ENCODE data around the gene LGALS9C. TPM values are rescaled to one million over a fixed set of nuclear protein-coding genes. Genes with fewer than 3 reads are reported as not detected.
"Not testable (repeated sequence)": the region's sequence is repeated elsewhere in the genome, so short reads cannot be mapped to it uniquely, and the experiment has no call there.

Gene LGALS9C
- 0.10 TPM in 1 of 2 replicates, not detected in the other for total RNA-seq (2014; rRNA removed; shearing (Covaris generic))

- DNase-seq (ENCODE audit: low spot score): peak; percentile 14
These were observed at the start of gene LGALS9C for GRCh38 chr17:18476508-18477308. Gene LGALS9C, plus strand, starts transcription at chr17:18476789. Its CDS starts 66 bp downstream, at chr17:18476855.

DNA sequence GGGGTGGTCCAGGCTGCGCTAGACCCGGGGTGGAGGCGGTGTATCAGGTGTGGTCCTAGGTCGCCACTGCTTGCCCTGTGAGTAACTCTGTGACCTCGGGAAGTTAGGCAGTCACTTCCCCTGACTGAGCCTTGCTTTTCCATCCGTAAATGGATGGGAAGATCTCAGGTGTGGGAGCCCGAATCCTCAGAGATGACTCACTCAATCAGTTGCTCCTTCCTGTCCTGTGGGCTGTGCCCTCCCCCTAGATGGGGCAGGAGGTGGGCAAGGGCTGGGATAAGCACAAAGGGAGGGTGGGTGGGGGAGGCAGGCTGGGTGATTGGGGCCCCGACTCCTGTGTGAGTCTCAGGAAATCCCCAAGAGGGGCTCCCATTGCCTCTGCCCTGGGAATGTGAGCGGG is 44.4 kb upstream of the LGALS9C start:
- DNase-seq (ENCODE audit: low spot score): not testable (repeated sequence)

- not testable (repeated sequence) for DNase-seq (ENCODE audit: low spot score)
These were observed 37.1 kb upstream of the LGALS9C start for GRCh38 chr17:18439465-18439870.

DNA sequence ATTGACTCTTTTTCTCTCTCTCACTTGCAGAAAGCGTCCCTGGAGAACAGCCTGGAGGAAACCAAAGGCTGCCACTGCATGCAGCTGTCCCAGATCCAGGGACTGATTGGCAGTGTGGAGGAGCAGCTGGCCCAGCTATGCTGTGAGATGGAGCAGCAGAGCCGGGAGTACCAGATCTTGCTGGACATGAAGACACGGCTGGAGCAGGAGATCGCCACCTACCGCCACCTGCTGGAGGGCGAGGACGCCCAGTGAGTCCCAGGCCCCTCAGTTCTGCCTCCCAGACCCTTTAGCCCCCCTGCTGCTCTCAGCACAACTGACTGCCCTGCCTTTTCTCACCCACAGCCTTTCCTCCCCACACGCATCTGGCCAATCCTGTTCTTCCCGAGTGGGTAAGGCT is 34.5 kb upstream of the LGALS9C start:
- not testable (repeated sequence) for DNase-seq (ENCODE audit: low spot score)

DNA sequence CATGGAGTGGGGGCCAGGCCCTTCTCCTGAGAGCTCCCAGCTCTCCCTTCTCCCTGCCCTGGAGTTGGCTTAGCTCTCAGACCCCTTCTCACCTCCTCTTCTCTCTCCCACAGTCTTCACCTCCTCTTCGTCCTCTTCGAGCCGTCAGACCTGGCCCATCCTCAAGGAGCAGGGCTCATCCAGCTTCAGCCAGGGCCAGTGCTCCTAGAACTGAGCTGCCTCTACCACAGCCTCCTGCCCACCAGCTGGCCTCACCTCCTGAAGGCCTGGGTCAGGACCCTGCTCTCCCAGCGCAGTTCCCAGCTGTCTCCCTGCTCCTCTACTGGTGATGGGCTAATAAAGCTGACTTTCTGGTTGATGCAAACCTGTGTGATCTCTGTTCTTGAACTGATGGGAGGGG is 34.1 kb upstream of the LGALS9C start:
- not testable (repeated sequence) for DNase-seq (ENCODE audit: low spot score)

- not testable (repeated sequence) for DNase-seq (ENCODE audit: low spot score)
These were observed 28.9 kb upstream of the LGALS9C start for GRCh38 chr17:18447476-18448205.

DNA sequence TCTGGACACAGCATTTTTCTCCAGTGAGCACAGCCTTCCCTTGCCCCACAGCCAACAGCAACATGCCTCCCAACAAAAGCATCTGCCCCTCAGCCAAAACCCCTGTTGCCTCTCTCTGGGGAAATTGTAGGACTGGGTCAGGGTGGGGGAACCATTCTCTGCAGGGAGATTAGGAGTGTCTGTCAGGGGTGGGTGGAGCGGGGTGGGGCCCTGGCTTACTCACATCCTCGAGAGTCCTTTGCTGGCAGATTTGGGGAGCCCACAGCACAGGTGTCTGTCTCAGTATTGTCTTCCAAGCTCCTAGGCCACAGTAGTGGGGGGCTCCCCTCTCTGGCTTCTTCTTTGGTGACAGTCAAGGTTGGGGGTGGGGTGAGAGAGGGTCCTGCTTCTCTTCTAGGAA is 28.3 kb upstream of the LGALS9C start:
- DNase-seq (ENCODE audit: low spot score): not testable (repeated sequence)

GRCh38 chr17:18449833-18450232 is 26.8 kb upstream of the LGALS9C start:
- not testable (repeated sequence) for DNase-seq (ENCODE audit: low spot score)

- DNase-seq (ENCODE audit: low spot score): not testable (repeated sequence)
These were observed 25.6 kb upstream of the LGALS9C start for GRCh38 chr17:18450998-18451397.

- DNase-seq (ENCODE audit: low spot score): peak; percentile 6
These were observed 24.6 kb upstream of the LGALS9C start for GRCh38 chr17:18451969-18452368.

DNA sequence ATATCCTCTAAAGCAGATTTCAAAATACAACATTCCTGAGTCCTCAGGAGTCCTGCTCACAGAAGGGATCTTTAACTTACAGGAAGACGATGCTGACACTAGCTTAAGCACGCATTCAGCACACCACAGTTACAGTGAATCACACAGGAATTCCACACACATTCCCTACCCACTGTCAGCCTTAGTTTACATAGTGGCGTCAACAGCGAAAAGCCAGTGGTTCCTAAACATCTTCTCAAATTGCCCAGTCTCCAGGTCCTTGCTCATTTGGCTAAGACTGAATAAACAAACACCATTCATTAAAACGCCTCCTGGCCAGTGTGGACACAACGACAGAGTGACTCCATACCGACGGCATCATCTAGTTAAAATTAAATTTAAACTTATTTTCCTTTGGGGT is 17.6 kb upstream of the LGALS9C start:
- DNase-seq (ENCODE audit: low spot score): not testable (repeated sequence)

- DNase-seq (ENCODE audit: low spot score): not testable (repeated sequence)
These were observed 12.6 kb upstream of the LGALS9C start for GRCh38 chr17:18463831-18464502.

DNA sequence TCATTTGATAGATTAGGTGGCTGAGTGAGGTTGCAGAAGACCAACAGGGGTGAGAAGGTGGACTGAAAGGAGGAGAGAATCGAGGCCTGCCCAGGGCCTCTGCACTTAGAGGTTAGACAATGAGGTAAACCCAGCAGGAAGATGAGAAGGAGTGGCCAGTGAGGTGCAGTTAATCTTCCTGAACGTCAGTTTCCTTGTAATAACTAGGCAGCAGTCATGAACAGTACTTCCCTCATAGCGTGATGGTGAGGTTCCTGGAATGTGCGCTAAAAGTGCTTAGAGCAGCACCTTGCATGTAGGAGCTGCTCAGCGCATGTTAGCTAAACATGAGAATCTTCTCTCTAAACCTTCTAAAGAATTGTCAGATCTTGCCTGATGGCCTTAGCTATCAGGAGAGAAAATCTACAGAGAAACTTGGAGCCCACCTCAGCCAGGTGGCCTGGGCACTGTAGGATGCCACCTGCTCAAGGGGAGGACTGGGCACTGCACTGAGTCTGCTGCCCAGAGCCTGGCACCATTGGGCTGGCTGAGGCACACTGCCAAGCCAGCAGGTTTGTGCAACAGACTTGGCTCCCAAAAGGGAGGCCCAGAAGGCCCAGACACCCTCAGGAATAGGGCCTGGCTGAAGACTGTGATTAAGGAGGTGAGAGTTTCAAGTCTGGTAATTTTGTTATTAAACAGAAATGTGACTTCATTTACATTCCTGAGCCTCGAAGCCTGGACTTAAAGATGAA is 10.2 kb upstream of the LGALS9C start:
- DNase-seq (ENCODE audit: low spot score): not testable (repeated sequence)

DNA sequence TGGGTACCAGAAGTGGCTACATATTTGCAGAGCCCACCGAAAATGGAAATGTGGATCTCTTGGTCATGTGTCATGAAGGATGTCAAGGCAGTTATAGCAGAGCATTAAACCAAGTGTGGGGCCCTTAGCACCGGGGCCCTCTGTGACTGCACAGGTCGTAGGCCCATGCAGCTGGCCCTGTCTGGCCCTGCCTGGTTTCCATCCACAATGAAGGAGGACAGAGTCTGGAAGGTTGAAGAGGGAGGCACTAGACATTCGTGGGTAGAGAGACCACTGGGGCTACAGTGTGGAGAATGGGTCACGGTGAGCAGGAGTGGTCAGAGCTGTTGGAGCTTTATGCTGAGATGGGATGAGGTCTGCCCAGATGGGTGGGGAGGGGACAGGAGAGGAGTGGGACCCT is 9.6 kb upstream of the LGALS9C start:
- not testable (repeated sequence) for DNase-seq (ENCODE audit: low spot score)

- DNase-seq (ENCODE audit: low spot score): peak; percentile 0
These were observed 8.0 kb upstream of the LGALS9C start for GRCh38 chr17:18468472-18469171.

DNA sequence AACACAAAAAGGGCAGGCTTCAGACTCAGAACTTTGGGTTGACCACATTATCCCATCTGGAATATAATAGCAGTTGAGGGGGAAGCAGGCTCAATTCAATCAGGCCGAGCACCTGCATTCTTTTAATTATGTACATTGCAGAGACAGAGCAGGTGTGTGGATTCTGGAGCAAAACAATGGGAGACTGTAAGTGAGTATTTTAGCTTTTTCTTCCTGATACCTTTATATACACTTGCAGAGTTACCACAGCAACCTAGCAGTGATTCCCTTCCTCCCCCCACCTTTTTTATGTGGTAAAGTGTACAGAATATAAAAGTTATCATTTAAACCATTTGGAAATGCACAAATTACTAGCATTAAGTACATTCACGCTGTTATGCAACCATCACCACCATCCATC is 6.8 kb upstream of the LGALS9C start:
- not testable (repeated sequence) for DNase-seq (ENCODE audit: low spot score)

DNA sequence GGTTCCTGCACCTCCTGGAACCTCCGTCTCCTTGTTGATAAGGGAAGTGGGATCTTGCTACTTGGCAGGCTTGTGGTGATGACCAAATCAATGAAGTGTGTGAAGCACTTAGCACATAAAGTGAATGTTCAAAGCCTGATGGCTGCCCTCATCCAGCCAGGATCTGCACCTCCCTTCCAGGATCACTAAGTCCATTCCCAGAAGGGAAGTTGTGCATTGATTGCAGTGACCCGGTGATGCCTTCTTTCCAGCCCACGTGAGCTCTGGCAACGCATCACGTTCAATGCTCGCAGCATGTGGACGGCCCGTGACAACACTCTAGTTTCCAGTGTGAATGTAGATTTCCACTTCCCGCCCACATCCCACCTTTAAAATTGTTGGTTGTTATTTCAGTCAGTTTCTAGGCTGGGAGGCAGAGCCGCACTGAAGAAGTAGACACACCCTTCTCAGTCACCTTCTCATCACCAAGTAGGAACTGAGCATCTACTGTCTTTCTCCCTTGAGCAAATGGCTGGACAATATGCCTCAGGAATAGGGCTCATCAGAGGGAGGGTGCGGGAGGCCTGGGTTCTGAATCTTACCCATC is 6.2 kb upstream of the LGALS9C start:
- DNase-seq (ENCODE audit: low spot score): not testable (repeated sequence)

DNA sequence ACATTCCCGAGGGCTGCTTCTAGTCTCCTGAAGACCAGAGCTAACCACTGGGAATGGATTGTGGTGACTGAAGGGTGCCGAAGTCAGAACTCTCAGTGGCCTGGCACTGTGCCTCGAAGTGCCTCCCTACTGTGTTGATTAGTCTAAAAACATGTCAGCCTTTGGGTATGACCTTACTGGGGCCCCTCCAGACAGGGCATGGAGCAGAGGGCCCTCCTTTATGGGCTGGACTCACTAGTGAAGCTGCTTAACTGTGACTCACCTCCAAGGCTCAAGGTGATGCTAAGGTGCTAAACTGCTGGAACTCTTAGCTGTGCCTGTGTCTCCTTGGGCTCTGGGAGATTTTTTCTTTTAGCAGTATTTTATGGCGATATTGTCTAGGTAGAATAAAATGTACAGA is 2.6 kb upstream of the LGALS9C start:
- not testable (repeated sequence) for DNase-seq (ENCODE audit: low spot score)

DNA sequence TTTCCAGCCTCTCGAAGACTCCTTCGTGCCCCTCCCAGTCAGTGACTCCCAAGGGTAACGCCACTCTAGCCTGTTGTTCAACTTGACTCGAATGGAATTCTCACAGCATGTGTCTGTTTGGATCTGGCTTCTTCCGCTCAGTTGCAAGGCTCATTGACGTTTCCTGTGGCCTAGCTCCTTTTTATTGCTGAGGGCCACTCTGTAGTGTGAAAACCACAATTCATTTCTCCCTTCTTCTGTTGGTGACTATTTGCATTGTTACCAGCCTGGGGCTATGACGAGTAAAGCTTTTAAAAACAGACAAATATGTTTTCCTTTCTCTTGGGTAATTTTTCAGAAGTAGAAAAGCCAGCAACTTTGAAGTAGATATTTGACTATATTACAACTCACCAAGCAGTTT is 1.8 kb upstream of the LGALS9C start:
- not testable (repeated sequence) for DNase-seq (ENCODE audit: low spot score)

DNA sequence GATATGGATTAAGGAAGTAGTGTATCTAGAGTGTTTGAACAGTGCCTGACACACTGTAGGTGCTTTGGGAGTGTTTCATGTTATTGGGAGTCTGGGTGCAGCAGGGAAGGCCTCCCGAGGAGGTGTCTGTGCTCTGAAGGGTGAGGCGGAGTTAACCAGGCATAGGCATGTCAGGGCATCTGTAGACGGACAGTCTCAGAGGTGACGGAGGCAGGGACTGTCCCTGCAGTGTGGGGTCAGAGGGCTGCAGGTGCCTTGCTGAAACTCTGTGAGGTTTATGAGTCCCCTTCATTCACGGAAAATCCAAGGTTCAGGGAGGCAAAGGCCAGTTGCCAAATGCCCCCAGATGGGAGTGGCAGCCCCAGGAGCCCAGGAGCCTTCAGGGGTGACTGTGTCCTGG is 778 bp downstream of the LGALS9C start:
- DNase-seq (ENCODE audit: low spot score): not testable (repeated sequence)

Measured in HT-29 (cell line).